Choroid plexus epithelial cell (primary cell): ENCODE measurements around the gene KRTAP5-6.

Experiments used
- DNase-seq: peaks from one replicate; pipeline ENCODE4 v3.0.0-alpha.2; 2010; ENCODE audit warnings: low read depth
- H3K4me3 ChIP-seq: 2 replicates; pipeline ENCODE4 v1.5.1; 2011; ENCODE audit warnings: low read depth, mild to moderate bottlenecking, control low read depth, low read length, moderate library complexity
- TF ChIP-seq, protein P1 (sequence below): conservative IDR thresholded peaks from 2 replicates; pipeline ENCODE4 v1.5.1; 2011; ENCODE audit warnings: low read depth, mild to moderate bottlenecking, control low read depth, inconsistent platforms, low read length, moderate library complexity

KRTAP5-6 gene

GRCh38 chr11:1706634-1707400 is 9.8 kb downstream of the KRTAP5-6 start:
- TF ChIP-seq, protein P1, sequence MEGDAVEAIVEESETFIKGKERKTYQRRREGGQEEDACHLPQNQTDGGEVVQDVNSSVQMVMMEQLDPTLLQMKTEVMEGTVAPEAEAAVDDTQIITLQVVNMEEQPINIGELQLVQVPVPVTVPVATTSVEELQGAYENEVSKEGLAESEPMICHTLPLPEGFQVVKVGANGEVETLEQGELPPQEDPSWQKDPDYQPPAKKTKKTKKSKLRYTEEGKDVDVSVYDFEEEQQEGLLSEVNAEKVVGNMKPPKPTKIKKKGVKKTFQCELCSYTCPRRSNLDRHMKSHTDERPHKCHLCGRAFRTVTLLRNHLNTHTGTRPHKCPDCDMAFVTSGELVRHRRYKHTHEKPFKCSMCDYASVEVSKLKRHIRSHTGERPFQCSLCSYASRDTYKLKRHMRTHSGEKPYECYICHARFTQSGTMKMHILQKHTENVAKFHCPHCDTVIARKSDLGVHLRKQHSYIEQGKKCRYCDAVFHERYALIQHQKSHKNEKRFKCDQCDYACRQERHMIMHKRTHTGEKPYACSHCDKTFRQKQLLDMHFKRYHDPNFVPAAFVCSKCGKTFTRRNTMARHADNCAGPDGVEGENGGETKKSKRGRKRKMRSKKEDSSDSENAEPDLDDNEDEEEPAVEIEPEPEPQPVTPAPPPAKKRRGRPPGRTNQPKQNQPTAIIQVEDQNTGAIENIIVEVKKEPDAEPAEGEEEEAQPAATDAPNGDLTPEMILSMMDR = peak; percentile 17
- DNase-seq = peak; percentile 5

GRCh38 chr11:1707751-1708150 is 10.8 kb downstream of the KRTAP5-6 start:
- TF ChIP-seq, protein P1 = no peak
- H3K4me3 ChIP-seq = no peak overlapping the region
- no peak for DNase-seq

More at GRCh38 chr11:1706634-1707400, 9.8 kb downstream of the KRTAP5-6 start:
- no peak overlapping the region for H3K4me3 ChIP-seq

- H3K4me3 ChIP-seq = no peak overlapping the region
- no peak for DNase-seq
- TF ChIP-seq, protein P1 = no peak
Observed at GRCh38 chr11:1708716-1709115, 11.7 kb downstream of the KRTAP5-6 start.

- no peak for DNase-seq
- no peak overlapping the region for H3K4me3 ChIP-seq
- TF ChIP-seq, protein P1 = no peak
Observed at GRCh38 chr11:1714908-1715885, 18.2 kb downstream of the KRTAP5-6 start.

DNA sequence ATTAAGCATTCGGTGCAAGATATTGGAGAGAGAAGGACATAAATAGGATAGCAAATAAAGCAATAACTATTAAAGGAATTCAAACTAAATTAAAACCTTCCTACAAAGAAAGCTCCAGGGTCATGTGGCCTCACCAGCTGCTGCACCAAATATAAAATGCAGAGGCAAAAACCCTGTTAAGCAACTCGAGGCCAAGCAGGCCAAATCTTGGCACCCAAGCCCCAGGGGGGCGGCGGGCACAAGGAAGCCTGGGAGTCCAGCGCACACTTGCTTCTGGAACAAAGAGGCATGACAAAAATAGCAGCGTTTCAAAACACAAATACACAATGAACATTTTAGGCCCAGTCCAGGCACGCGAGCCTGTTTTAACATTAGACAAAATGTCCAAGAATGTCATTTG is 20.8 kb downstream of the KRTAP5-6 start:
- no peak overlapping the region for H3K4me3 ChIP-seq
- no peak for DNase-seq
- TF ChIP-seq, protein P1 = no peak

GRCh38 chr11:1718326-1718725 is 21.3 kb downstream of the KRTAP5-6 start:
- DNase-seq = no peak
- no peak overlapping the region for H3K4me3 ChIP-seq
- TF ChIP-seq, protein P1 = no peak
